ENCODE measurements around the gene TAF5L.
"Not testable (repeated sequence)": the region's sequence is repeated elsewhere in the genome, so short reads cannot be mapped to it uniquely, and the experiment has no call there.

Gene TAF5L

DNA sequence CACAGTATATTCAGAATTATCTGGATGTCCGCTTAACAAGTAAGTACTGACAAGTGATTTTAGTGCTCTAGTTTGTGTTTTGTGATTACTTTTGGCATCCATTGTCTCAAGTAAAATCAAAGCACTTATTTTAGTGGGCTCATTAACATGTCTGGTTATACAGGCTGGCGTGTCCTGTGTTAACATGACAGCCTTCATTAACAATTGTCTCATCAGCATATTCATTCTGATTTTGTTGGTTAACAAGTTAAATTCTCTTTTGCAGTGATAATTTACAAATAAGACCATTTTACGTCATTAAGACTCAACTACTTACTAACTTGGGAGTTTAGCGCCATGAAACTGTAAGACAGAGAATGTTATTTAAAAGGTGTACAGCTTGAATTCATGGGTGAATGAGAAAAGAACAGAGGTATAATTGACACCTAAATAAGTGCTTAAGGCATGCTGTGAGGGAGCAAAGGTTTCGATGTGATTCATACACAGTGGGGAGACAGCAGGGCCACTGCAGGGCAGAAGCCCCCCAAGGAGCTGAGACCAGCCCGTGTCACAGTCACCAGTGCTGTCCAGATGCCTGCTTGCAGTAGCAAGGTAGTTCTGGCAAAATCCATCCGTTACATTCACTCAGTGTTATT lies 22.4 kb downstream of the TAF5L start:
- no peak for DNase-seq (ENCODE audit: low spot score)

DNA sequence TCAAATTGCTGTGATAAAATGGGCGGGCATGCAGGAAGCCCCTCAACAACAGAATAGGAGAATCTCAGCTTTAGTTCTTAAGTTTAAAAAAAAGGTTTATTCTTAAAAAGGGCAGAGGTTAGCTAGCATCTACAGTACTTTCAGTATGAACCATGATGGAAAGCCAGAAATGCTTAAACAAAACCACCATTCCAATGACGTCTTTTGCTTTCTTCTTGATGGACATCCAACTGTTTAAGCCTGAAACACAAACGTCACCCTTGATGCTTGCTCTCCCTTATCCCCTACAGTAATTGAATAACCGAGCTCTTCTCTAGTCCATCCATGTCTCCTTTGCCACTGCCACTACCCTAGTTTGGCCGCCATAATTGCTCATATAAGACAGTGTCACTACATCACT lies 25.7 kb downstream of the TAF5L start:
- DNase-seq (ENCODE audit: low spot score) = no peak

GRCh38 chr1:229599218-229599954 lies 26.5 kb downstream of the TAF5L start:
- no peak for DNase-seq (ENCODE audit: low spot score)

- no peak for DNase-seq (ENCODE audit: low spot score)
Observed at GRCh38 chr1:229597877-229598276, 28.0 kb downstream of the TAF5L start.

DNA sequence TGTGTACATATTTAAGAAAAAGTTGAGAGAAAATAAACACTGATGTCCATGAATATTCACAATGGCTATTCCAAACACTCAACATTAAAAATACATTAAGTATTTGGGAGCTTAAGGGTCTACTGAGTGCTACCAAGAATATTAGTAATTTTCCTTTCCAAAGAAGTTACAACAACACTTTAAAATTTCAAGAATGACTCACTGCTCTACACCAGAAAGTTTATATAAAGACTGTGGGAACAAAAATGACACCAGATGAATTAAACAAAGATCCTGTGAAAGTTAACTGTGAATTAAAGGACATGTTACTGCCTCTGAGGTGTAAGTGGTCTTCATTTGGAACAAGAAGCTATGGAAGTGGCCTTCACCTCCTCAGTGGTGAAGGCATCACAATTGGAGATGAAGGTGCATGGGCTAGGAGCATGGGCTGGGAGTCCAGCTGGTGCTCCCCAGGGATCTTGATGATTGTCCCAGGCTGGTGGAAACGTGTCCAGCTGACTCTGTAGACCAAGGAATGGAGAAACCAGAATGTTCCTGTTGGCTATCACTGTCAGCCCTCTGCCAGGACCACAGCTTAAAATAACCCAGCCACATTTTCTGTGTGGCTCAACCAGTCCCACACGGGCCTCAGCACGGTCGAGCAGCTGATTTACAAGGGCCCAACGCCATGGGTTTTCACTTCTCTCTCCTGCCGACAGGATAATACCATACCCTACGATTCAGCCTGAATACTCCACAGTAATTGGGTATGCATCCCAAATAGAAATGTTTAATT lies 28.8 kb downstream of the TAF5L start:
- DNase-seq (ENCODE audit: low spot score) = no peak

DNA sequence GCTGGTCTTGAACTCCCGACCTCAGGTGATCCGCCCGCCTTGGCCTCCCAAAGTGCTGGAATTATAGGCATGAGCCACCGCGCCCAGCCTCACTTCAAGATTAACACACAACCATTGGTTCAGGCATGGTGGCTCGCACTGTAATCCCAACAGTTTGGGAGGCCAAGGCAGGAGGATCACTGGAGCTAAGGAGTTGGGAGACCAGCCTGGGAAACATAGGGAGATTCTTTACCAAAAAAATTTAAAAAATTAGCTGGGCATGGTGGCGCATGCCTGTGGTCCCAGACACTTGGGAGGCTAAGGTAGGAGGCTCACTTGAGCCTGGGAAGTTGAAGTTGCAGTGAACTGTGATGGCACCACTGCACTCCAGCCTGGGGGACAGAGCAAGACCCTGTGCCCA lies 30.0 kb downstream of the TAF5L start:
- DNase-seq (ENCODE audit: low spot score) = not testable (repeated sequence)

DNA sequence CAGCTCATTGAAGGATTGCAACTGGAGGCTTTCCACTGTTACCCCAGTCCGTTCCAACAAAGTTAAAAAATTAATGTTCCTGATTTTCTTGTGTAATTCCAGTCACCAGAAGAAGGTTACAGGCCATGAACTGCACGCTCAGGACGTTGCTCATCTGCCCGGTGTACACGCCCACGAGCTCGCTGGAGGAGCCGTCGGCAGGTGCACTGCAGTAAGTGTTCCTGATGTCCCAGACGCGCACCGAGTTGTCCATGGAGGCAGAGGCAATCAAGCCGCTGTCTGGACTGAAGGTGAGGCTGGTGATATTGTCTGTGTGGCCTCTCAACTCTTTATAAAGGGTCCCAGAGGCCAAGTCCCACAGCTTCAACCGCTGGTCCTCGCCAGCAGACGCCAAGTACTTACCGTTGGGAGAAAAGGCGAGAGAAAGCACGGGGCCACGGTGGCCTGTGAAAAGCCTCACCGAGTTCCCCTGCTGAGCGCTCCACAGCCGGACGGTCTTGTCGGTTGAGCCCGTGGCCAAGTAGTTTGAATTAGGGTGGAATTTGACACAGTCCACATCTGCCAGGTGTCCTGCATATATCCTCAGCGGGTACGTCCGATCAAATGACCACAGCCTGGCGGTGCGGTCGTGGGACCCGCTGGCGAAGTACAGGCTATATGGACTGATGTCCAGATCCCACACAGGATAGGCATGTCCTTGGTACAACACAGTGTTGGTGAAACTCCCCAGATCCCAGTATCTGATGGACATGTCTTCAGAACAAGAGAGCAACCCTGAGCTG lies 31.5 kb downstream of the TAF5L start:
- DNase-seq (ENCODE audit: low spot score) = no peak

GRCh38 chr1:229593800-229594199 lies 32.1 kb downstream of the TAF5L start:
- no peak for DNase-seq (ENCODE audit: low spot score)

GRCh38 chr1:229590119-229590518 lies 35.8 kb downstream of the TAF5L start:
- DNase-seq (ENCODE audit: low spot score) = no peak

DNA sequence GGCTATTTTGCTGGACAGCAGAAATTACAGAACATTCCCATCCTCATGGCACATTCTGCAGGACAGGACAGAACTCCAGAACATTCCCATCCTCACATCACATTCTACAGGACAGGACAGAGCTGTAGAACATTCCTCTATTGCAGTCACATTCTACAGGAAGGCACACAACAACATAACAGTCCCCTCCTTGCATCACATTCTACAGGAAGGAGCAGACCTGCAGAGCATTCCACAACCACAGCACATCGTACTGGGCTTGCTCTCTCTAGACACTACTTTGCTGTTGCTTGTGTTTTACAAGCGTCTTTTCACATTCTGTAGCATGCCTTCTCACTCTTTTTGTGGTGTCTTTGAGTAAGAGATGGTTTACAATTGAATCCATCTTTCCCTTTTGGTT lies 40.6 kb downstream of the TAF5L start:
- DNase-seq (ENCODE audit: low spot score) = no peak

DNA sequence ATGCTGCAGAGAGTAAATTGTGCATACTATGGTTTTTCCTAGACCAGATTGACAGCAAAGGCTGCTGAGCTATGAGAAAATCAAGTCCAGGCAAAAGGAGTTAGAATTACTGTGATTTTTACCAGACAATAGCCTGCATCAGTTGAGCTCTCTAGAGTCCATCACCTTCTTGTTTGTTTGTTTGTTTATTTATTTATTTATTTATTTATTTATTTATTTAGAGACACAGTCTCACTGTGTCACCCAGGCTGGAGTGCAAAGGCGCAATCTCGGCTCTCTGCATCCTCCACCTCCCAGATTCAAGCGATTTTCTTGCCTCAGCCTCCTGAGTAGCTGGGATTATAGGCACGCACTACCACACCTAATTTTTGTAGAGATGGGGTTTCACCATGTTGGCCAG lies 43.2 kb downstream of the TAF5L start:
- DNase-seq (ENCODE audit: low spot score) = no peak

GRCh38 chr1:229582011-229582694 lies 43.8 kb downstream of the TAF5L start:
- no peak for DNase-seq (ENCODE audit: low spot score)

DNA sequence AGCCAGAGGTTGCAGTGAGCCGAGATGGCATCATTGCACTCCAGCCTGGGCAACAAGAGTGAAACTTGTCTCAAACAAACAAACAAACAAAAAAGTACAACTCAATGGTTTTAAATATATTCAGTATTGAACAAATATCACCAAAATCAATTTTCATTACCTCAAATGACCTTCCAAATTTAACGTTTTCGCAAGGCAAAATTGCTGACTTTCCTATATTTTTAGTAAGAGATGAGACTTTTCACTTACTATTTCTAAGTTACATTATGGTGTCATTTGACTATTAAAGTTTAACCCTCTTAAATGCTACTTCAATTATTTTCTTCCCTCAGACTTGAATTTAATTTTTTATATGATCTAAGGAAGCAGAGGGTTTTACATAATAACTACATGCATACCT lies 44.4 kb downstream of the TAF5L start:
- DNase-seq (ENCODE audit: low spot score) = no peak

DNA sequence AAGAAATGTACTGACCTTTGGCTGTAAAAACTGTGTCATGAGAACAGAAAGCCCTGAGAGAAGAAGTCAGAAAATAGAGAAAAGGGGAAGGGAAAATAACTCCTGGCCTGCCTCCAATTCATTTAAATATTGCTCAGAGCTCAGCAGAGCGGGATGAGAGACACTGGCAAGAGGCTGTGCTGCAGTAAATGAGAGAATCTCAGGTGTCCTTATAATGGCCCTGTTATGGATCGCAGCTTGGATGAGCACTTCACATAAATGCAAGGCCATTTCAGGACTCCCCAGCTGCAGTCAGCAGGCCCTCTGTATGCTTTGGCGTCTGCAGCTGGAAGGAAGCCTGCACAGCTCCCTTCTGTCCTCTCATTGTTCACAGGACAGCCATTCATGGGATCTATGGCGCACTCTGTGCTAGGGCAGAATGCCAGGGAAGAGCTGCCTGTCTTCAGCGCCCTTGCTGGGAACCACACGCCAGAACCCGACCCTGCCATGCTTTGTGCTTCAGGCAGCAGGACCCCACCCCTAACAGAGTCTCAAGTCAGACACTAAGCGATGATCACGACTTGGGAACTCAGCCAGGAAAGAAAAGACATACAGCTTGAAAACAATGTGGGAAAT lies 46.8 kb downstream of the TAF5L start:
- no peak for DNase-seq (ENCODE audit: low spot score)

- DNase-seq (ENCODE audit: low spot score) = no peak
Observed at GRCh38 chr1:229578168-229579058, 47.5 kb downstream of the TAF5L start.

- DNase-seq (ENCODE audit: low spot score) = no peak
Observed at GRCh38 chr1:229574679-229575442, 51.1 kb downstream of the TAF5L start.

DNA sequence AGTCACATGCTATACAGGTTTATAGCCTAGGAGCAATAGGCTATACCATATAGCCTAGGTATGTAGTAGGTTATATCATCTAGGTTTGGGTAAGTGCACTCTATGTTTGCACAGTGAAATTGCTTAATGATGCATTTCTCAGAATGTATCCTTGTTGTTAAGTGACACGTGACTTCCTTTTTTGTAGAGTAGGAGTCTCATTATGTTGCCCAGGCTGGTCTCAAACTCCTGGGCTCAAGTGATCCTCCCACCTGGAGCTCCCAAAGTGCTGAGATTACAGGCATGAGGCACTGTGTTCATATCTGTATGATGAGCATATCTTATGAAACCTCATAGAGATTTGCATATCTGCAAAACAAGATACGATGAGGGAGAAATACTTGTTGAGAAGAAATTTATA lies 53.6 kb downstream of the TAF5L start:
- no peak for DNase-seq (ENCODE audit: low spot score)

GRCh38 chr1:229570891-229571516 lies 54.9 kb downstream of the TAF5L start:
- no peak for DNase-seq (ENCODE audit: low spot score)

DNA sequence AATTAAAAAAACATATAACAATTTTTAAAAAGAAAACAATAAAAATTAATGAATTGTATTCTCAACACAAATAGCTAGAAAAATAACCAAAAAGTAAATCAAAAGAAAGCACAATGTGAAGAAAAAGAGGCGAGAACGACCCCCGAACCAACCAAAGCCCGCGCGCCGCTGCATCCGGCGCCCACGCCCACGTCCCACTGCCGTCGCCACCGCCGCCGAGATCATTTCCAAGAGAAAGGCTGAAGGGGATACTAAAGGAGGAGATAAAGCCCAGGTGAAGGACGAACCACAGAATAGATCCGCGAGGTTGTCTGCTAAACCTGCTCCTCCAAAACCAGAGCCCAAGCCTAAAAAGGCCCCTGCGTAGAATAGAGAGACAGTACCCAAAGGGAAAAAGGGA lies 55.6 kb downstream of the TAF5L start:
- DNase-seq (ENCODE audit: low spot score) = no peak

Data from HuH-7 (cell line).